ENCODE results near the gene PIAS1.

DNA sequence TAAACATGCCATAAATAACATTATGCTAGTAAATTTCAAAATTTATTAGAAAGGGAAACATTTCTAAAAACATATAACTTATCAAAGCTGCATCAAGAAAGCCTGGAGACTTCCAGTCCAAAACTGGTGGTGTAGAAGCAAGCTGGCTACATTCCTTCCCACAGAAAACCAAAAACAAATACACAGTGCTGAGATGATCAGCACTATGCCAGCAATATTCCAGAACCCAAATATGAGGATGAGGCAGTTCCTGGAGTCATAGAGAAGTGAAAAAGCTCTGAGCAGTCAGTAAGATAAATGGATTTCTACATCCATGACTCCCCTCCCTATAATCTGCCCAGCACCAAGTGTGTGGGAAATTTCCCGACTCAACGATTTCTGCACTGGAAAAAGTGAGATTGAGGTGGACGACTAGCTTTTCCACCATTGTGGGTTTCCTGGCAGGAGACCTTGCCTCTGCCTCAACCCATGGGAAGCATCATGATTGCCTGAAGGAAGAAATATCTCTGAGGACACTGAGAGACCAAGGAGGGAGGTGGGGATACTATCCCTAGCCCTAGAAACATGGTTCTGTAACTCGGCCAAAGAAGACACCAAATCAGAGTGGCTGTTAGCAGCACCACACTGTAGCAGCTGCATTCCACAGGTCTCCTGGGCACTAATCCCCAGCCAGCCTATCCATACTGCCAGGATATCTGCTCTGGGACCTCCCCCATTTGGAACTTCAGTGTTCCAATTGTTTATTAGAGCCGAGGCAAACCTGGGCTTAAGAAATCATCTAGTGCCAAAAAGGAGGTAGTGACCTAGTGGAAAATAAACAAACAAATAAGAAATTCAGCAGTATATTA lies 187.2 kb downstream of the PIAS1 start:
- no peak for TF ChIP-seq EZH2 (optimal IDR thresholded peaks at IDR 0.05; ENCODE audit: low read depth, low read length)
- TF ChIP-seq, protein P1, sequence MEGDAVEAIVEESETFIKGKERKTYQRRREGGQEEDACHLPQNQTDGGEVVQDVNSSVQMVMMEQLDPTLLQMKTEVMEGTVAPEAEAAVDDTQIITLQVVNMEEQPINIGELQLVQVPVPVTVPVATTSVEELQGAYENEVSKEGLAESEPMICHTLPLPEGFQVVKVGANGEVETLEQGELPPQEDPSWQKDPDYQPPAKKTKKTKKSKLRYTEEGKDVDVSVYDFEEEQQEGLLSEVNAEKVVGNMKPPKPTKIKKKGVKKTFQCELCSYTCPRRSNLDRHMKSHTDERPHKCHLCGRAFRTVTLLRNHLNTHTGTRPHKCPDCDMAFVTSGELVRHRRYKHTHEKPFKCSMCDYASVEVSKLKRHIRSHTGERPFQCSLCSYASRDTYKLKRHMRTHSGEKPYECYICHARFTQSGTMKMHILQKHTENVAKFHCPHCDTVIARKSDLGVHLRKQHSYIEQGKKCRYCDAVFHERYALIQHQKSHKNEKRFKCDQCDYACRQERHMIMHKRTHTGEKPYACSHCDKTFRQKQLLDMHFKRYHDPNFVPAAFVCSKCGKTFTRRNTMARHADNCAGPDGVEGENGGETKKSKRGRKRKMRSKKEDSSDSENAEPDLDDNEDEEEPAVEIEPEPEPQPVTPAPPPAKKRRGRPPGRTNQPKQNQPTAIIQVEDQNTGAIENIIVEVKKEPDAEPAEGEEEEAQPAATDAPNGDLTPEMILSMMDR (IDR thresholded peaks at IDR 0.05; ENCODE audit: low read length), result no peak
- TF ChIP-seq EZH2phosphoT487 (IDR thresholded peaks at IDR 0.05; ENCODE audit: low read length), result no peak
